ENCODE results near the gene THRB. TPM values are rescaled to one million over a fixed set of nuclear protein-coding genes. Genes with fewer than 3 reads are reported as not detected.

Gene THRB
- total RNA-seq, 1 donor from 2014 or later = 0.56 TPM

DNA sequence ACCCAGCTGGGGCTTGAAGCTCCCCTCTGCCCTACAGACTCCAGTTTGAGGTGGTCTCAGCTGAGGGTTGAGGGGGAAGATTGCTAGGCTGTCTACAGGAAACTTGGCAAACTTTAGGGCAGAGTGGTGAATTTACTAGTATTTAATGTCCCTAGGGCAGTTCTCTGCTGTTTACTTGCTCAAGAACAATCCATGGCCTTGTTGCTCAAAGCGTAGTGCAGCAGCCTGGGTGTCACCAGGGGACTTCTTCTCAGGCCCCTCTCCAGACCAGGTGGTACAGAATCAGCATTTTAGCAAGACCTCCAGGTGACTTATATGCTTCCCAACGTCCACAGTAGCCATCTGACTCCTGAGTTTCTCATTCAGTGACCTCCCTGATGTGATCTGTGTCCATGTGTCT lies 360.7 kb downstream of the THRB start:
- DNase-seq = no peak
- Mint-ChIP-seq H3K27me3 (ENCODE audit: unreplicated experiment) (peaks cover 2% of the 10 kb centered on the region), H3K36me3 (ENCODE audit: unreplicated experiment) (no peaks in the 10 kb centered on the region), H3K4me1 (ENCODE audit: low read depth, unreplicated experiment) (no peaks in the 10 kb centered on the region), H3K4me3 (ENCODE audit: unreplicated experiment) (no peak overlapping the region), H3K27ac (ENCODE audit: unreplicated experiment) (no peak overlapping the region), H3K9me3 (ENCODE audit: unreplicated experiment) (no peaks in the 10 kb centered on the region)
- TF ChIP-seq, protein P1, sequence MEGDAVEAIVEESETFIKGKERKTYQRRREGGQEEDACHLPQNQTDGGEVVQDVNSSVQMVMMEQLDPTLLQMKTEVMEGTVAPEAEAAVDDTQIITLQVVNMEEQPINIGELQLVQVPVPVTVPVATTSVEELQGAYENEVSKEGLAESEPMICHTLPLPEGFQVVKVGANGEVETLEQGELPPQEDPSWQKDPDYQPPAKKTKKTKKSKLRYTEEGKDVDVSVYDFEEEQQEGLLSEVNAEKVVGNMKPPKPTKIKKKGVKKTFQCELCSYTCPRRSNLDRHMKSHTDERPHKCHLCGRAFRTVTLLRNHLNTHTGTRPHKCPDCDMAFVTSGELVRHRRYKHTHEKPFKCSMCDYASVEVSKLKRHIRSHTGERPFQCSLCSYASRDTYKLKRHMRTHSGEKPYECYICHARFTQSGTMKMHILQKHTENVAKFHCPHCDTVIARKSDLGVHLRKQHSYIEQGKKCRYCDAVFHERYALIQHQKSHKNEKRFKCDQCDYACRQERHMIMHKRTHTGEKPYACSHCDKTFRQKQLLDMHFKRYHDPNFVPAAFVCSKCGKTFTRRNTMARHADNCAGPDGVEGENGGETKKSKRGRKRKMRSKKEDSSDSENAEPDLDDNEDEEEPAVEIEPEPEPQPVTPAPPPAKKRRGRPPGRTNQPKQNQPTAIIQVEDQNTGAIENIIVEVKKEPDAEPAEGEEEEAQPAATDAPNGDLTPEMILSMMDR (IDR thresholded peaks at IDR 0.05; ENCODE audit: partially characterized antibody, unreplicated experiment) = no peak

- no peak for DNase-seq
- Mint-ChIP-seq H3K36me3 (ENCODE audit: unreplicated experiment) (no peaks in the 10 kb centered on the region), H3K9me3 (ENCODE audit: unreplicated experiment) (peaks cover 1% of the 10 kb centered on the region), H3K4me1 (ENCODE audit: low read depth, unreplicated experiment) (no peaks in the 10 kb centered on the region), H3K27me3 (ENCODE audit: unreplicated experiment) (peaks cover 2% of the 10 kb centered on the region), H3K27ac (ENCODE audit: unreplicated experiment) (no peak overlapping the region), H3K4me3 (ENCODE audit: unreplicated experiment) (no peak overlapping the region)
- TF ChIP-seq, protein P1 (IDR thresholded peaks at IDR 0.05; ENCODE audit: partially characterized antibody, unreplicated experiment) = no peak
Measured at GRCh38 chr3:24133436-24133835, 361.2 kb downstream of the THRB start.

DNA sequence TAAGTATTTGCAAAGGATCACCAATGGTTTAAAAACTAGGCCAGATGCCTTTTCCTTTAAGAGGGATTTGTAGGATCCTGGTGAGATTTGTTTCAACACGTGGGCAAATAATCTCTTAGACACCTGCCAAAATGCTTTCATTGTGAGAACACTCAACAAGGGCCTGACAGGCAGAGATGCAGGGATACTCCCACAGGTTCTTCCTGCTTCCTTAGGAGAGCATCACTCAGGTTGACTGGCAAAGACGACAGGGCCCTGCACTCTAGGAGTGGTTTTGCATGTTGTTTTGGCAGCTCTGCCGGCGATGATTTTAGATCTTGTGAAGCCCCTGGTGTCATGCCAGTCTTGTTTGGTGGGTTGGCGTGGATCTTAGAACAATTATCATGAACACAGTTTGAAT lies 365.1 kb downstream of the THRB start:
- Mint-ChIP-seq H3K9me3 (ENCODE audit: unreplicated experiment) (peaks cover 3% of the 10 kb centered on the region), H3K4me1 (ENCODE audit: low read depth, unreplicated experiment) (no peaks in the 10 kb centered on the region), H3K36me3 (ENCODE audit: unreplicated experiment) (no peaks in the 10 kb centered on the region), H3K4me3 (ENCODE audit: unreplicated experiment) (no peak overlapping the region), H3K27me3 (ENCODE audit: unreplicated experiment) (no peaks in the 10 kb centered on the region), H3K27ac (ENCODE audit: unreplicated experiment) (no peak overlapping the region)
- TF ChIP-seq, protein P1 (IDR thresholded peaks at IDR 0.05; ENCODE audit: partially characterized antibody, unreplicated experiment) = no peak
- DNase-seq = no peak

DNA sequence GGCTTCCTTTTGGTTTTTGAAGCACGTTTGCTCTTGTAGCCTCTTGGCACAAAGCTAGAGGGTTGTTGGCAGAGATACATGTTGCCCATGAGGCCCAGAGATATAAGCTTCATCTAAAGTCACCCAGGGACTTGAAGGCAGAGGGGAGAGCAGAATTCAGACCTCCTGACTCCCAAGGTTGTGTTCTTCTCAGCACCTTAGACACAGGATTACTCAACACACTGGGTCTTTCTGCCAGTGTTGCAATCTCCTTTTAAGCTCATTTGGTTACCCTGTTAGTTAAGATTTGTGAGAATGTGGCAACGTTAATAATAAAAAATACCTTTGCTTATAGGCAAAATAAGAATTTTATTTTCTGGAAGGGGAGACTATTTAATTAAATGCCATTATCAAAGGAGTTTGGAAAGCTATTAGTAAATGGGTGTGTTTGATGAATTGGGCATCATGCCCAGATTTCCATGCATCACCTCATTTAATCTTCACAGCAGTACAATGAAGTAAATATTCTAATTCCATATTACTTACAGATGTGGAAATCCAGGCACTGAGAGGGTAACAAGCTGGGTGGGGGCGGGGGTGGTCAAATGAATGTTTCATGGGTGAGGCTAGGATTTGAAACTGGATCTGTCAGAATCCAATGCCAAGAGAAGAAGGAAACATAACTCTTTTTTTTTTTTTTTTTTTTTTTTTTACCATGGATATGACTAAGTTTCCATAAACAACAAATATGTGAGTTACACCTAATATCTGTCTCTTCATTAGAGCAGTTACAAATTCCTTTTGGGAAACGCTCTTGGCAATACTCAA lies 366.2 kb downstream of the THRB start:
- Mint-ChIP-seq H3K9me3 (ENCODE audit: unreplicated experiment) (peaks cover 3% of the 10 kb centered on the region), H3K27ac (ENCODE audit: unreplicated experiment) (no peak overlapping the region), H3K36me3 (ENCODE audit: unreplicated experiment) (no peaks in the 10 kb centered on the region), H3K4me3 (ENCODE audit: unreplicated experiment) (no peak overlapping the region), H3K27me3 (ENCODE audit: unreplicated experiment) (no peaks in the 10 kb centered on the region), H3K4me1 (ENCODE audit: low read depth, unreplicated experiment) (no peaks in the 10 kb centered on the region)
- no peak for DNase-seq
- TF ChIP-seq, protein P1 (IDR thresholded peaks at IDR 0.05; ENCODE audit: partially characterized antibody, unreplicated experiment) = no peak

DNA sequence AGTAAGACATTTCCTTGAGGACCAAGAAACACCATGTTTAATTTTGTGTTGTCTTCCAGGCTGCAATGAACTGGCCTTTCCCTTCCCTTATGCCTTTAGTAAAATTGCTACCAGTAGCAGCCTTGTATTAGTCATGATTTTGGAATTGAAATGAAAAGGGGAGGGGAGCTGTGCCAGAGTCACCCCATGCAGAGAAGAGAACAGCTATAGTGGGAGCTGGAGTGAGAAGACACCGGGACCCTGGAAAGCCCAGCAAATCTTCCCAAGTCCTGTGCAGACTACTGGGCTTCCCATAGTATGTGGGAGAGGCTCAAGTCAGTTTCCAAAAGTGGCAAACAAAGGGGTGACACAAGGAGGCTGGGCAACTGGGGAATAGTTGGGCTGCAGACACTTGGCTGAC lies 371.1 kb downstream of the THRB start:
- TF ChIP-seq, protein P1 (IDR thresholded peaks at IDR 0.05; ENCODE audit: partially characterized antibody, unreplicated experiment) = no peak
- Mint-ChIP-seq H3K27ac (ENCODE audit: unreplicated experiment) (no peak overlapping the region), H3K36me3 (ENCODE audit: unreplicated experiment) (no peaks in the 10 kb centered on the region), H3K9me3 (ENCODE audit: unreplicated experiment) (peaks cover 3% of the 10 kb centered on the region), H3K4me3 (ENCODE audit: unreplicated experiment) (no peak overlapping the region), H3K4me1 (ENCODE audit: low read depth, unreplicated experiment) (no peaks in the 10 kb centered on the region), H3K27me3 (ENCODE audit: unreplicated experiment) (no peaks in the 10 kb centered on the region)
- DNase-seq = no peak

Measured in glutamatergic neuron (in vitro differentiated cells).